Trophoblast cell (in vitro differentiated cells and primary cell): Measurements from ENCODE around the gene CEP68.
A peak's percentile ranks its signal among the peaks of the same experiment; 100 is the strongest.

Source experiments
- DNase-seq, 2 donors: peaks; one replicate each; pipeline ENCODE4 v3.0.0-alpha.2; 2016
- H2AFZ ChIP-seq: 2 replicates; pipeline ENCODE4 v1.6.1; 2013; ENCODE audit warnings: low read length, moderate library complexity, mild to moderate bottlenecking; ENCODE audit not compliant: insufficient read depth, poor library complexity
- H2AK5ac ChIP-seq: 2 replicates; pipeline ENCODE4 v1.6.1; 2013; ENCODE audit warnings: mild to moderate bottlenecking, low read length
- H2BK120ac ChIP-seq: 2 replicates; pipeline ENCODE4 v1.6.1; 2013; ENCODE audit warnings: low read length, mild to moderate bottlenecking, moderate library complexity; ENCODE audit not compliant: insufficient read depth, poor library complexity
- H2BK12ac ChIP-seq: 2 replicates; pipeline ENCODE4 v1.6.1; 2013; ENCODE audit warnings: mild to moderate bottlenecking, low read length, moderate library complexity
- H2BK5ac ChIP-seq: 2 replicates; pipeline ENCODE4 v1.6.1; 2013; ENCODE audit warnings: low read length, low read depth, moderate library complexity, mild to moderate bottlenecking; ENCODE audit not compliant: poor library complexity
- H3K14ac ChIP-seq: 2 replicates; pipeline ENCODE4 v1.6.1; 2013; ENCODE audit warnings: mild to moderate bottlenecking, low read length
- H3K18ac ChIP-seq: 2 replicates; pipeline ENCODE4 v1.6.1; 2013; ENCODE audit warnings: mild to moderate bottlenecking, low read length
- H3K23ac ChIP-seq: 2 replicates; pipeline ENCODE4 v1.6.1; 2013; ENCODE audit warnings: low read length
- H3K27ac ChIP-seq: 2 replicates; pipeline ENCODE4 v1.5.1; 2013; ENCODE audit warnings: low read depth, mild to moderate bottlenecking, inconsistent platforms, low read length, moderate library complexity
- H3K27me3 ChIP-seq: 2 replicates; pipeline ENCODE4 v1.6.1; 2013; ENCODE audit warnings: inconsistent platforms, mild to moderate bottlenecking, low read length, moderate library complexity; ENCODE audit not compliant: insufficient read depth
- H3K36me3 ChIP-seq, 2 experiments: 1 replicate in 1 of 2; 2 replicates in 1 of 2; pipeline ENCODE4 v1.6.1; 2013; ENCODE audit warnings: low read length in 2 of 2, mild to moderate bottlenecking in 2 of 2, moderate library complexity in 1 of 2; ENCODE audit not compliant: insufficient read depth in 2 of 2, control insufficient read depth in 1 of 2
- H3K4ac ChIP-seq: 2 replicates; pipeline ENCODE4 v1.6.1; 2013; ENCODE audit warnings: low read depth, mild to moderate bottlenecking, low read length, moderate library complexity
- H3K4me1 ChIP-seq, 2 experiments: 1 replicate in 1 of 2; 2 replicates in 1 of 2; pipeline ENCODE4 v1.6.1; 2013; ENCODE audit warnings: low read length in 2 of 2, mild to moderate bottlenecking in 2 of 2, moderate library complexity in 1 of 2; ENCODE audit not compliant: insufficient read depth in 2 of 2, control insufficient read depth in 1 of 2
- H3K4me2 ChIP-seq: 2 replicates; pipeline ENCODE4 v1.6.1; 2013; ENCODE audit warnings: inconsistent platforms, mild to moderate bottlenecking, low read length, moderate library complexity
- H3K4me3 ChIP-seq: 2 replicates; pipeline ENCODE4 v1.5.1; 2013; ENCODE audit warnings: mild to moderate bottlenecking, low read depth, low read length, inconsistent platforms
- H3K79me1 ChIP-seq: one replicate; pipeline ENCODE4 v1.6.1; 2013; ENCODE audit warnings: low read length
- H3K79me2 ChIP-seq: 2 replicates; pipeline ENCODE4 v1.6.1; 2013; ENCODE audit warnings: low read length, mild to moderate bottlenecking; ENCODE audit not compliant: control insufficient read depth, insufficient read depth, poor library complexity
- H3K9ac ChIP-seq: 2 replicates; pipeline ENCODE4 v1.6.1; 2013; ENCODE audit warnings: mild to moderate bottlenecking, low read length
- H3K9me3 ChIP-seq: 2 replicates; pipeline ENCODE4 v1.6.1; 2013; ENCODE audit warnings: low read depth, mild to moderate bottlenecking, control low read depth, inconsistent platforms, low read length; ENCODE audit not compliant: insufficient read depth
- H4K12ac ChIP-seq: 2 replicates; pipeline ENCODE4 v1.6.1; 2013; ENCODE audit warnings: low read depth, mild to moderate bottlenecking, low read length, moderate library complexity
- H4K8ac ChIP-seq: 2 replicates; pipeline ENCODE4 v1.6.1; 2013; ENCODE audit warnings: low read depth, mild to moderate bottlenecking, low read length, moderate library complexity
- H4K91ac ChIP-seq: one replicate; pipeline ENCODE4 v1.6.1; 2013; ENCODE audit warnings: low read depth, mild to moderate bottlenecking, low read length, moderate library complexity
- WGBS: extraction: QIAGEN DNeasy Blood & Tissue Kit; methylation state at CpG from one replicate; pipeline ENCODE4 v1.1.7; 2013; ENCODE audit warnings: missing lambda C conversion rate; ENCODE audit not compliant: insufficient read length, insufficient coverage; ENCODE audit errors: extremely low coverage; 5-methylcytosine and 5-hydroxymethylcytosine counted together

CEP68 gene

GRCh38 chr2:65044097-65044735 lies 12.0 kb upstream of the CEP68 start:
- no peak overlapping the region for H4K12ac ChIP-seq
- H3K4me3 ChIP-seq, result no peak overlapping the region
- H3K9me3 ChIP-seq, result no peaks in the 10 kb centered on the region
- H3K9ac ChIP-seq, result no peak overlapping the region
- no CpG with 5 or more reads among the region's 7 CpGs for WGBS
- no peak overlapping the region for H2AFZ ChIP-seq
- no peak overlapping the region for H3K4me2 ChIP-seq
- no peaks in the 10 kb centered on the region for H3K79me1 ChIP-seq
- peaks cover 2 to 3% of the 10 kb centered on the region in 2 experiments for H3K4me1 ChIP-seq
- H4K91ac ChIP-seq, result no peak overlapping the region
- no peak overlapping the region for H2AK5ac ChIP-seq
- no peaks in the 10 kb centered on the region for H3K27me3 ChIP-seq
- H3K36me3 ChIP-seq, result no peaks in the 10 kb centered on the region
- H2BK5ac ChIP-seq, result no peak overlapping the region
- no peak overlapping the region for H3K27ac ChIP-seq
- no peak overlapping the region for H3K18ac ChIP-seq
- H3K4ac ChIP-seq, result no peak overlapping the region
- H3K79me2 ChIP-seq, result no peaks in the 10 kb centered on the region
- no peak overlapping the region for H3K14ac ChIP-seq
- H2BK120ac ChIP-seq, result no peak overlapping the region
- peak; percentile 41 to 77 for DNase-seq
- H3K23ac ChIP-seq, result no peak overlapping the region
- H2BK12ac ChIP-seq, result no peak overlapping the region
- H4K8ac ChIP-seq, result no peak overlapping the region

GRCh38 chr2:65045651-65046050 lies 10.6 kb upstream of the CEP68 start:
- Histone ChIP-seq H3K4ac (no peak overlapping the region), H2BK120ac (no peak overlapping the region), H3K4me2 (no peak overlapping the region), H3K36me3 (no peaks in the 10 kb centered on the region), H3K27ac (peak overlapping the region; percentile 22), H3K14ac (no peak overlapping the region), H3K27me3 (no peaks in the 10 kb centered on the region), H3K18ac (no peak overlapping the region), H3K4me1 (peaks cover 2 to 3% of the 10 kb centered on the region in 2 experiments), H2AFZ (no peak overlapping the region), H3K79me2 (no peaks in the 10 kb centered on the region), H4K91ac (no peak overlapping the region), H3K4me3 (no peak overlapping the region), H3K9me3 (no peaks in the 10 kb centered on the region), H3K79me1 (no peaks in the 10 kb centered on the region), H3K23ac (no peak overlapping the region), H4K12ac (no peak overlapping the region), H2AK5ac (no peak overlapping the region), H2BK12ac (no peak overlapping the region), H4K8ac (no peak overlapping the region), H2BK5ac (no peak overlapping the region), H3K9ac (no peak overlapping the region)
- peak; percentile 91 to 96 for DNase-seq
- WGBS, result no CpG with 5 or more reads among the region's 10 CpGs

GRCh38 chr2:65046633-65047407 lies 9.4 kb upstream of the CEP68 start:
- Histone ChIP-seq H3K4me3 (no peak overlapping the region), H3K14ac (no peak overlapping the region), H4K8ac (no peak overlapping the region), H2BK12ac (no peak overlapping the region), H3K18ac (no peak overlapping the region), H4K12ac (no peak overlapping the region), H2AFZ (no peak overlapping the region), H3K4ac (no peak overlapping the region), H3K4me1 (peaks cover 2 to 3% of the 10 kb centered on the region in 2 experiments), H3K79me2 (no peaks in the 10 kb centered on the region), H3K9ac (no peak overlapping the region), H4K91ac (peak overlapping the region; percentile 65), H2BK5ac (no peak overlapping the region), H3K27me3 (no peaks in the 10 kb centered on the region), H3K4me2 (no peak overlapping the region), H3K9me3 (no peaks in the 10 kb centered on the region), H3K23ac (no peak overlapping the region), H2AK5ac (no peak overlapping the region), H3K79me1 (no peaks in the 10 kb centered on the region), H3K36me3 (no peaks in the 10 kb centered on the region), H3K27ac (no peak overlapping the region), H2BK120ac (peak overlapping the region; percentile 68)
- DNase-seq, result peak; percentile 31 to 69
- no CpG with 5 or more reads among the region's 11 CpGs for WGBS

- Histone ChIP-seq H4K91ac (no peak overlapping the region), H3K23ac (no peak overlapping the region), H2BK120ac (no peak overlapping the region), H4K8ac (no peak overlapping the region), H2BK12ac (no peak overlapping the region), H2BK5ac (no peak overlapping the region), H3K18ac (no peak overlapping the region), H3K14ac (no peak overlapping the region), H3K4ac (no peak overlapping the region), H2AK5ac (no peak overlapping the region), H3K9me3 (no peaks in the 10 kb centered on the region), H2AFZ (no peak overlapping the region), H3K4me3 (no peak overlapping the region), H4K12ac (no peak overlapping the region), H3K4me1 (peaks cover 2 to 3% of the 10 kb centered on the region in 2 experiments), H3K27me3 (no peaks in the 10 kb centered on the region), H3K79me2 (no peaks in the 10 kb centered on the region), H3K9ac (no peak overlapping the region), H3K36me3 (no peaks in the 10 kb centered on the region), H3K79me1 (no peaks in the 10 kb centered on the region), H3K4me2 (no peak overlapping the region), H3K27ac (no peak overlapping the region)
- no peak for DNase-seq
- no CpG with 5 or more reads among the region's 1 CpG for WGBS
These were observed 7.1 kb upstream of the CEP68 start for GRCh38 chr2:65049010-65049639.
